Measurements from ENCODE around the gene ANKFY1.

ANKFY1 gene

DNA sequence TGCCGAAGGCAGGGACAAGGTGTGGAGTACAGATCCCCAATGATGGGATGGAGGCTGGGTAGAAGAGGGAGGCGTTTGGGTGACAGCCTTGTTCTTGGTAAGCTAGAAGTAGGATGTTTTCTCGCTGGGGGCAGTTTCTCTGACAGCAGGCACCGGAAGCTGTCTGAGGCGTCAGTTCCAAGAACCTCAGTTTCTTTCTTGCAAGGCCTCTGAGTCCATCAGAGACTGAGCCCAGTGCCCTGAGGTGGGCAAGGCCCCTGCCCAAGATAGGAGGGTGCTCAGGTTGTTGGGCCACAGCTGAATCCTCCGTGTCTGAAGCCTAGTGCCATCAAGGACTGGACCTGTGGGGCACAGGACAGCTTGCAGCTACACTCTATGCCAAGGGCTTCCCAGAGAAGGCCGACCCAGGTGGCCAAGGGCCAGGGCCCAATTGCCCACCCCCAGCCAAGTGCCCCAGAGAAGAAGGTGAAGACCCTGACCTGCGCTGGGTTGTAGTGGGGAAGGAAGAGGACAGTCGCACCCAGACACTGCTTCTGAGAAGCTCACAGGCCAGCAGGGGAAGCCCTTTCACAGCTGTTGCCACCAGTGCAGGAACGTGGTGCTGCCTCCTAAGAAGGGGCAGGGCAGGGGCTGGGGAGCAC lies 107.7 kb downstream of the ANKFY1 start:
- H3K14ac ChIP-seq (ENCODE audit: low read length), result no peak overlapping the region
- H3K4ac ChIP-seq (ENCODE audit: low read depth, low read length), result no peak overlapping the region
- H3K9ac ChIP-seq (ENCODE audit: low read length), result no peak overlapping the region
- H3K79me2 ChIP-seq (ENCODE audit: control insufficient read depth, insufficient read depth, low read length, poor library complexity), result peaks cover 2% of the 10 kb centered on the region
- H3K4me2 ChIP-seq (ENCODE audit: low read length), result no peak overlapping the region
- WGBS (ENCODE audit: extremely low coverage, insufficient coverage, insufficient read length), result no CpG with 5 or more reads among the region's 10 CpGs
- H3K4me1 ChIP-seq (ENCODE audit: control insufficient read depth in 1 of 2, insufficient read depth in 2 of 2, low read length in 2 of 2), result peaks cover 12 to 14% of the 10 kb centered on the region in 2 experiments
- peaks cover 1% of the 10 kb centered on the region for H3K9me3 ChIP-seq (ENCODE audit: insufficient read depth, low read depth, low read length)
- no peak overlapping the region for H4K8ac ChIP-seq (ENCODE audit: low read depth, low read length)
- no peaks in the 10 kb centered on the region for H3K27me3 ChIP-seq (ENCODE audit: insufficient read depth, low read length)
- H2BK120ac ChIP-seq (ENCODE audit: insufficient read depth, low read length, poor library complexity), result no peak overlapping the region
- peaks cover 10% of the 10 kb centered on the region for H3K79me1 ChIP-seq (ENCODE audit: low read length)
- H3K4me3 ChIP-seq (ENCODE audit: low read depth, low read length), result no peak overlapping the region
- H4K91ac ChIP-seq (ENCODE audit: low read depth, low read length), result no peak overlapping the region
- no peak overlapping the region for H2AFZ ChIP-seq (ENCODE audit: insufficient read depth, low read length, poor library complexity)
- H2BK5ac ChIP-seq (ENCODE audit: low read depth, low read length, poor library complexity), result no peak overlapping the region
- H3K23ac ChIP-seq (ENCODE audit: low read length), result no peak overlapping the region
- H4K12ac ChIP-seq (ENCODE audit: low read depth, low read length), result no peak overlapping the region
- H3K36me3 ChIP-seq (ENCODE audit: control insufficient read depth in 1 of 2, insufficient read depth in 2 of 2, low read length in 2 of 2), result peaks cover 2 to 10% of the 10 kb centered on the region in 2 experiments
- no peak overlapping the region for H3K18ac ChIP-seq (ENCODE audit: low read length)
- no peak overlapping the region for H3K27ac ChIP-seq (ENCODE audit: low read depth, low read length)
- no peak for DNase-seq
- no peak overlapping the region for H2AK5ac ChIP-seq (ENCODE audit: low read length)
- no peak overlapping the region for H2BK12ac ChIP-seq (ENCODE audit: low read length)

- Histone ChIP-seq H3K36me3 (ENCODE audit: control insufficient read depth in 1 of 2, insufficient read depth in 2 of 2, low read length in 2 of 2) (peaks cover 2 to 10% of the 10 kb centered on the region in 2 experiments), H3K18ac (ENCODE audit: low read length) (no peak overlapping the region), H3K4ac (ENCODE audit: low read depth, low read length) (no peak overlapping the region), H3K23ac (ENCODE audit: low read length) (no peak overlapping the region), H3K27me3 (ENCODE audit: insufficient read depth, low read length) (no peaks in the 10 kb centered on the region), H2BK5ac (ENCODE audit: low read depth, low read length, poor library complexity) (no peak overlapping the region), H3K9me3 (ENCODE audit: insufficient read depth, low read depth, low read length) (peaks cover 1% of the 10 kb centered on the region), H4K91ac (ENCODE audit: low read depth, low read length) (no peak overlapping the region), H3K4me1 (ENCODE audit: control insufficient read depth in 1 of 2, insufficient read depth in 2 of 2, low read length in 2 of 2) (no peaks in the 10 kb centered on the region), H4K12ac (ENCODE audit: low read depth, low read length) (no peak overlapping the region), H3K14ac (ENCODE audit: low read length) (no peak overlapping the region), H2BK120ac (ENCODE audit: insufficient read depth, low read length, poor library complexity) (no peak overlapping the region), H3K9ac (ENCODE audit: low read length) (no peak overlapping the region), H3K4me2 (ENCODE audit: low read length) (no peak overlapping the region), H3K4me3 (ENCODE audit: low read depth, low read length) (no peak overlapping the region), H3K27ac (ENCODE audit: low read depth, low read length) (no peak overlapping the region), H4K8ac (ENCODE audit: low read depth, low read length) (no peak overlapping the region), H3K79me1 (ENCODE audit: low read length) (no peaks in the 10 kb centered on the region), H2BK12ac (ENCODE audit: low read length) (no peak overlapping the region), H2AFZ (ENCODE audit: insufficient read depth, low read length, poor library complexity) (no peak overlapping the region), H2AK5ac (ENCODE audit: low read length) (no peak overlapping the region), H3K79me2 (ENCODE audit: control insufficient read depth, insufficient read depth, low read length, poor library complexity) (no peaks in the 10 kb centered on the region)
- no peak for DNase-seq
- WGBS (ENCODE audit: extremely low coverage, insufficient coverage, insufficient read length), result no CpG with 5 or more reads among the region's 3 CpGs
Observed at GRCh38 chr17:4154201-4154600, 109.6 kb downstream of the ANKFY1 start.

GRCh38 chr17:4152471-4152870 lies 111.3 kb downstream of the ANKFY1 start:
- no peak overlapping the region for H3K27ac ChIP-seq (ENCODE audit: low read depth, low read length)
- no peak overlapping the region for H3K4ac ChIP-seq (ENCODE audit: low read depth, low read length)
- H3K36me3 ChIP-seq (ENCODE audit: control insufficient read depth in 1 of 2, insufficient read depth in 2 of 2, low read length in 2 of 2), result peaks cover 2 to 10% of the 10 kb centered on the region in 2 experiments
- no peak overlapping the region for H3K4me3 ChIP-seq (ENCODE audit: low read depth, low read length)
- no peaks in the 10 kb centered on the region for H3K79me2 ChIP-seq (ENCODE audit: control insufficient read depth, insufficient read depth, low read length, poor library complexity)
- no peak overlapping the region for H4K8ac ChIP-seq (ENCODE audit: low read depth, low read length)
- H4K12ac ChIP-seq (ENCODE audit: low read depth, low read length), result no peak overlapping the region
- no peak overlapping the region for H2BK12ac ChIP-seq (ENCODE audit: low read length)
- no peak overlapping the region for H3K4me2 ChIP-seq (ENCODE audit: low read length)
- no peak for DNase-seq
- no peak overlapping the region for H3K23ac ChIP-seq (ENCODE audit: low read length)
- H2BK120ac ChIP-seq (ENCODE audit: insufficient read depth, low read length, poor library complexity), result no peak overlapping the region
- H4K91ac ChIP-seq (ENCODE audit: low read depth, low read length), result no peak overlapping the region
- H2AFZ ChIP-seq (ENCODE audit: insufficient read depth, low read length, poor library complexity), result no peak overlapping the region
- no peak overlapping the region for H3K14ac ChIP-seq (ENCODE audit: low read length)
- no CpG with 5 or more reads among the region's 3 CpGs for WGBS (ENCODE audit: extremely low coverage, insufficient coverage, insufficient read length)
- no peak overlapping the region for H3K9ac ChIP-seq (ENCODE audit: low read length)
- no peaks in the 10 kb centered on the region for H3K79me1 ChIP-seq (ENCODE audit: low read length)
- H3K4me1 ChIP-seq (ENCODE audit: control insufficient read depth in 1 of 2, insufficient read depth in 2 of 2, low read length in 2 of 2), result no peaks in the 10 kb centered on the region
- no peak overlapping the region for H2AK5ac ChIP-seq (ENCODE audit: low read length)
- H2BK5ac ChIP-seq (ENCODE audit: low read depth, low read length, poor library complexity), result no peak overlapping the region
- peaks cover 1% of the 10 kb centered on the region for H3K9me3 ChIP-seq (ENCODE audit: insufficient read depth, low read depth, low read length)
- H3K27me3 ChIP-seq (ENCODE audit: insufficient read depth, low read length), result no peaks in the 10 kb centered on the region
- no peak overlapping the region for H3K18ac ChIP-seq (ENCODE audit: low read length)

- Histone ChIP-seq H3K23ac (ENCODE audit: low read length) (no peak overlapping the region), H2AK5ac (ENCODE audit: low read length) (no peak overlapping the region), H3K4me2 (ENCODE audit: low read length) (no peak overlapping the region), H3K14ac (ENCODE audit: low read length) (no peak overlapping the region), H3K79me1 (ENCODE audit: low read length) (no peaks in the 10 kb centered on the region), H3K4me1 (ENCODE audit: control insufficient read depth in 1 of 2, insufficient read depth in 2 of 2, low read length in 2 of 2) (no peaks in the 10 kb centered on the region), H4K8ac (ENCODE audit: low read depth, low read length) (no peak overlapping the region), H4K91ac (ENCODE audit: low read depth, low read length) (no peak overlapping the region), H3K9ac (ENCODE audit: low read length) (no peak overlapping the region), H4K12ac (ENCODE audit: low read depth, low read length) (no peak overlapping the region), H3K27me3 (ENCODE audit: insufficient read depth, low read length) (no peaks in the 10 kb centered on the region), H2BK5ac (ENCODE audit: low read depth, low read length, poor library complexity) (no peak overlapping the region), H3K9me3 (ENCODE audit: insufficient read depth, low read depth, low read length) (peaks cover 1% of the 10 kb centered on the region), H2BK120ac (ENCODE audit: insufficient read depth, low read length, poor library complexity) (no peak overlapping the region), H2AFZ (ENCODE audit: insufficient read depth, low read length, poor library complexity) (no peak overlapping the region), H3K4ac (ENCODE audit: low read depth, low read length) (no peak overlapping the region), H3K36me3 (ENCODE audit: control insufficient read depth in 1 of 2, insufficient read depth in 2 of 2, low read length in 2 of 2) (peaks cover 2 to 4% of the 10 kb centered on the region in 2 experiments), H3K27ac (ENCODE audit: low read depth, low read length) (no peak overlapping the region), H2BK12ac (ENCODE audit: low read length) (no peak overlapping the region), H3K4me3 (ENCODE audit: low read depth, low read length) (no peak overlapping the region), H3K79me2 (ENCODE audit: control insufficient read depth, insufficient read depth, low read length, poor library complexity) (no peaks in the 10 kb centered on the region), H3K18ac (ENCODE audit: low read length) (no peak overlapping the region)
- WGBS (ENCODE audit: extremely low coverage, insufficient coverage, insufficient read length), result no CpG with 5 or more reads among the region's 6 CpGs
- DNase-seq, result no peak
Observed at GRCh38 chr17:4150096-4150495, 113.7 kb downstream of the ANKFY1 start.

All from trophoblast cell (in vitro differentiated cells and primary cell).